Right renal pelvis (tissue), 4 donors: Measurements from ENCODE around the gene PRUNE2. TPM values are rescaled to one million over a fixed set of nuclear protein-coding genes. Genes with fewer than 3 reads are reported as not detected.

Source experiments
- DNase-seq, 4 donors: peaks; one replicate each; pipeline ENCODE4 v3.0.0-alpha.2; 2013; ENCODE audit warnings: low read depth in 4 of 4, low spot score in 3 of 4, missing footprints in 1 of 4
- polyA plus RNA-seq, 4 donors: library from polyadenylated mRNA; unstranded; fragments of 120-200 nt; gene quantifications; one replicate each; pipeline ENCODE4 v1.2.1, GENCODE V29; 2013; ENCODE audit not compliant: insufficient read length in 4 of 4

The PRUNE2 gene
- polyA plus RNA-seq, 4 donors: 11.2 to 13.8 (median 12.8) TPM

- DNase-seq: no peak
These were observed 1.1 kb downstream of the PRUNE2 start for GRCh38 chr9:76904661-76905457.

DNA sequence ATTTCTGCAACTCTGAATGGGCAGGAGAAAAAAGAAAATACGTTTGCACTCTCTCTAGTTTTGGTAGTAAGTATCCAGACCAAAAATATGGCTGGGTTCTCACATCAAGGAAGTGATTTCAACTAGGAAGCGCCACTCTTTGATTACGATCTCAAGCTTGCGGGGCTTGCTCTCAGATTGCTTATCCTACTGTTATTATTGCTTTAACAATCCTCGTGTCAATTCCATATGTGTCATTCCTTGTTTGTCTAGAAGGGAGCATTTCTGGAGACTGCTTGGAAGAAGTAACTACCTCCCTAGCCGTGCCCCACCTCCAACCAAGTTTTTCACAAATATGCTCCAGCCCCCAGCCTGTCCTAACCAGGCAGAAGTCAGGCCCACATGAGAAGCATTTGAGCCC is 3.5 kb downstream of the PRUNE2 start:
- DNase-seq: no peak

- DNase-seq: no peak
These were observed 4.1 kb downstream of the PRUNE2 start for GRCh38 chr9:76901801-76902200.

- DNase-seq: no peak
These were observed 5.0 kb downstream of the PRUNE2 start for GRCh38 chr9:76900884-76901440.

GRCh38 chr9:76898786-76899185 is 7.1 kb downstream of the PRUNE2 start:
- DNase-seq: no peak

GRCh38 chr9:76897804-76898525 is 7.9 kb downstream of the PRUNE2 start:
- DNase-seq: no peak

GRCh38 chr9:76896035-76896434 is 9.9 kb downstream of the PRUNE2 start:
- DNase-seq: no peak

DNA sequence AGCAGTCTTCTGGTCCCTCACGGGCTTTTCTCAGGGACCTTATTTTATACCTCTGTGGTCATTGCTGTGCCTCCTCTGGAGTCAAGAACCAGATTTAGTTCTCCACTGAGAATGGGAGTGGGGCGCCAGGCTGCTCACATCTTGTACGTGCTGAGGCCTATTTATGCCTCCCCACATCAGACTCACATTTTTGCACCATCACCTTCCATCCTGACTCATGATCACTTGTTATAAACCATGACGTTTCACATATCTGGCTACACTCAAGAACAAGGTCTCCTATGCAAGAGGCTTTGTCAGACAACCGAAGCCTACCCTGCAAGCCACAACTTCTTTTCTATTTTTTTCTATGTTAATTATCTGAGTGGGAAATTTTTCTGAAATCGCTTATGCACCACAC is 10.7 kb downstream of the PRUNE2 start:
- DNase-seq: no peak

DNA sequence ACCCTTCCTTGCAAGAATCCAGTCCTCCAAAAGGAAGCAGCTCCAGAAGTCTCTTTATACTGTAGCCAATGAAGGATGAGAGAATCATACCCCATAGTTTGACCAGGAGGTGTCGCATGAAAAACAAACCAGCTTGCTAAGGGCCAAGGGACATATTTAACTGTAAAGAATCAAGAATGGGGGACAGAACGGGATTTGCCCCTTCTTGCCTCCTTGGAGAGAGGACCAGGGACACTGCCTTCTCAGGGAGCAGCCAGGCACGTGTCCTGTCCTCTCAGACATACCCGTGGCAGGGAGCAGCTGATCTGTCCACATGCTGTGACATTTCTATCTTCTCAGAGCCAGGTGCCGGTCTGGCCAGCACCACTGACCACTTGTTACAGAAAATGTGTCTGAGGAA is 11.7 kb downstream of the PRUNE2 start:
- no peak for DNase-seq

GRCh38 chr9:76893395-76893932 is 12.4 kb downstream of the PRUNE2 start:
- DNase-seq: no peak

GRCh38 chr9:76891874-76892273 is 14.0 kb downstream of the PRUNE2 start:
- DNase-seq: no peak

- DNase-seq: no peak
These were observed 14.6 kb downstream of the PRUNE2 start for GRCh38 chr9:76891279-76891678.

- DNase-seq: no peak
These were observed 18.0 kb downstream of the PRUNE2 start for GRCh38 chr9:76887951-76888350.

DNA sequence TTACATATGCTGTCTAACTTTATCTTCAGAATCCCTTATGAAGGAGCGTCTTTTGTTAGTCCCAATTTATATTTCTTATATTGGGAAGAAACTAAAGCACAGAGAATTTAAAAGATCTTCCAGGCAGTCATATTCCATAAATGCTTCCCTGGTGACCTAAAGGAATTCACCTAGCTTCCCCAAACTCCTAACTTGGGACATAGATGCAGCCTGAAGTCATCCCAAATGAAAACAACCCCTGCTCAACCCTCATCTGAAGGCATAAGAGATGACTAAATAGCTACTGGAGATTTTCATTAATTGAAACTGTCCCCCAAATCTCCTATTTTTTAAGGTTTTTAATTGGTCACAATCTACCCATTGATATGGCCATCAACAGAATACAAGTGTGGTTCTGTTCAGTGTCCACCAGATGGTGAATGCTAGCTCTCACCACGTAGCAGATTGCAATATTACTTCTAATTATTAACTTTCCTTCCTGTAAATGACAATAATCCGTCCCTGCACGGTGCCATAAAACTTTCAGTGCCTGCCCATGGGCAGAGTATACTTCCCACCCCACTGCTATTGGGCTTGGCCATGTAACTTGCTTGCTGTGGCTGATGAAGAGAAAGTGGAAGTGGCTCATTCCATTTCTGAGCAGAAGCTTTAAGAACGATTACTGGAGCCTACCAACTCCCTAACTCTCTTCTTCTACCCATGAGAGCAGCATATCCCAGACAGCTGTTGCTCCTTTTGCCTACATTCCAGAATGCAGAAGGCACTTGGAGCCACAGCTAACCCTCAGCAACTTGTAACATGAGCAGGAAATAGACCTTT is 18.7 kb downstream of the PRUNE2 start:
- no peak for DNase-seq

DNA sequence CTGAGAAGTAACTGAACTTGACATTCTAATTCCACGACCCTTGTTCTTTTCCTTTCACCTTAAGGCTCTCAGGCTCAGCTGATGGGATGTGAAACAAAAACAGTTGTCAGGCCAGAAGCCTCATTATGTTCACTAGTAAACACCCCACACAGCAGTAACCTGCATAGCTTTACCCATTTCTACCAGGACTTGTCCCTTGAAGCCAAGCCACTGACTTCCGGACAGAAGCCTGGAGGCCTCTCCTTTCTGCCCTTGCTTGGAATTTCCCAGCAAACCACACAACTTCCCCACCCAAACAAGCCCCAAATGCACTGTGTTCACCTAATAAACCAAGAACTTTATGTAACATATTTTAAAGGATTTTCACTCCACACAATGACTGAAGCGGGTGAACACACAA is 19.6 kb downstream of the PRUNE2 start:
- no peak for DNase-seq

- DNase-seq: no peak
These were observed 21.1 kb downstream of the PRUNE2 start for GRCh38 chr9:76884823-76885222.

DNA sequence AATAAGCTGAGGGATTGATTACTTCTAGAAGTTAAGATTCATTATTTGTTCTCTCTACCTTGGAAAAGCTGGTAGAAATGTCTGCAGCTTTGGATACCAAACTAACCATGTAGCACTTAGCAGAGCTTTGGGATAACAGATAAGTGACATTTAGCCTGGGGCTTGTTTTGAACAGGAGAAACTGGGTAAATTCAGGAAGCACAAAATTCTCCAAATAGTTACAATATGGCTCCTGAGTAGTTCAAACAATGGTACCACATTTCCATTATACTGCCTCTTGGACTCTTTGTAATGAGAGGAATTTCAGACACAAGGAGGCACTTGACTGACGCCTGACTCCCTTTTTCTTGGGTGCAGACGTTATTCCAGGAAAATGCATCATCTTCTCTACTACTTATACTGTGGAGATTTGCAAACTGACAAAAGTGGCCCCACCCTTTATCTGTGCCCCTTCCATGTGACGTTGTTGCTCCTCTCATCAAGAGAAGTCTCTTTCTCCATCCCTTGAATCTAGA is 22.5 kb downstream of the PRUNE2 start:
- DNase-seq: no peak

GRCh38 chr9:76882686-76883085 is 23.2 kb downstream of the PRUNE2 start:
- no peak for DNase-seq

- DNase-seq: no peak
These were observed 25.7 kb downstream of the PRUNE2 start for GRCh38 chr9:76880210-76880609.

GRCh38 chr9:76878933-76879332 is 27.0 kb downstream of the PRUNE2 start:
- no peak for DNase-seq
